Measurements from ENCODE around the gene CACNA1S.

Gene CACNA1S

DNA sequence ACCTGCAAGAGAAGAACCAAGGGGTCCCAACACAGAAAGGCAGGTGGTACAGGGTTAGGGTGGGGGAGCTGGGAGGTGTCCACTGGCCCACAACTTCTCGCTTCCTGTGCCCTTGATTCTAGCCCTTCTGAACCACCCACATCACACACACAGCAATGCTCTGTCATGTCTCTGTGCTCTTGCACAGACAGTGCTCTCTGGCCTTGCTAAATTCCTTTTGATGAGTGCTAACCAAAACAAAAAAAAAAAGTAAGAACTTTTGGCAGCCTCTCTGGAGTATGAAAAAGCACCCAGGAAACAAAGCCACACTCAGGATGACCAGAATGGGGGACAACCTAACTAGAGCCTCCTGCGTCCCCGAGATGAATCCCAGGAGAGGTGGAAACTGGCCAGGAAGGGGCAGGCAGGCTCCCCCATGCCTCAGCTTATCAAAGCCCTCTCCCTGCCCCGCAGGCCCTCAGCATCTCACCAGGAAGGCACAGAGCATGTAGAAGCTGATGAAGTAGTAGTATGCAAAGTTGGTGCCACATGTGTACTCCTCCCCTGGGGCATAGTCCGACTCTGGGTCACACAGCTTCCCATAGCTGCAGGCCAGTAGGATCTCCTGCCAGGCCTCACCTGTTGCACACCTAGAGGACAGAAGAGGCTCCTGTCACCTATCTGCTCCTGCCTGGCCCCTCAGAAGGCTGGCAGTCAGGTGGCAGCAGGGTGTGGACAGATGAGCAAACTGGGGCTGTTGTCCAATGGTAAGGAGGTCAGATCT, 61.5 kb downstream of the CACNA1S start:
- H2AK5ac ChIP-seq (ENCODE audit: low read depth, low read length), result no peak overlapping the region
- peak overlapping the region; percentile 54 for H3K18ac ChIP-seq (ENCODE audit: low read length)
- peaks cover 0 to 29% (median 0%) of the 10 kb centered on the region in 3 experiments for H3K27me3 ChIP-seq (ENCODE audit: control insufficient read depth in 3 of 3, insufficient read depth in 3 of 3, low read depth in 1 of 3, low read length in 3 of 3)
- H3K4me1 ChIP-seq (ENCODE audit: control insufficient read depth in 2 of 2, insufficient read depth in 1 of 2, low read depth in 1 of 2, low read length in 2 of 2), result peaks cover 7 to 12% of the 10 kb centered on the region in 2 donors
- H2BK15ac ChIP-seq (ENCODE audit: low read length), result no peak overlapping the region
- H3K23ac ChIP-seq (ENCODE audit: low read depth, low read length, poor library complexity), result no peak overlapping the region
- no peak overlapping the region for H2BK5ac ChIP-seq (ENCODE audit: low read length)
- no peaks in the 10 kb centered on the region for H3K36me3 ChIP-seq (replicated peaks in 1 of 2; ENCODE audit: control insufficient read depth in 2 of 2, insufficient read depth in 2 of 2, low read length in 2 of 2)
- no peak overlapping the region for H3K27ac ChIP-seq (replicated peaks; ENCODE audit: low read length)
- H2BK12ac ChIP-seq (ENCODE audit: low read length), result no peak overlapping the region
- H2BK120ac ChIP-seq (ENCODE audit: low read depth, low read length), result no peak overlapping the region
- H3K9me3 ChIP-seq (replicated peaks in 1 of 2; ENCODE audit: control insufficient read depth in 2 of 2, insufficient read depth in 1 of 2, low read depth in 1 of 2, low read length in 2 of 2), result no peaks in the 10 kb centered on the region
- no peak overlapping the region for H2AFZ ChIP-seq (ENCODE audit: low read length)
- WGBS, 2 donors (ENCODE audit: extremely low coverage in 2 of 2, insufficient read length in 2 of 2, insufficient replicate concordance in 1 of 2), result no CpG with 5 or more reads among the region's 5 CpGs
- H4K91ac ChIP-seq (ENCODE audit: low read depth, low read length, poor library complexity), result no peak overlapping the region
- H3K4ac ChIP-seq (ENCODE audit: low read length), result no peak overlapping the region
- no peak overlapping the region for H3K4me2 ChIP-seq (ENCODE audit: insufficient read depth, low read length, poor library complexity, severe bottlenecking)
- no peak overlapping the region for H3K14ac ChIP-seq (ENCODE audit: low read length)
- DNase-seq (ENCODE audit: low spot score), result no peak
- no peaks in the 10 kb centered on the region for H3K79me1 ChIP-seq (ENCODE audit: low read depth, low read length)
- no peak overlapping the region for H3K4me3 ChIP-seq (ENCODE audit: low read length in 2 of 2)
- peak overlapping the region; percentile 36 for H3K9ac ChIP-seq (ENCODE audit: low read depth, low read length, poor library complexity)
- no peak overlapping the region for H4K8ac ChIP-seq (ENCODE audit: low read depth, low read length)

DNA sequence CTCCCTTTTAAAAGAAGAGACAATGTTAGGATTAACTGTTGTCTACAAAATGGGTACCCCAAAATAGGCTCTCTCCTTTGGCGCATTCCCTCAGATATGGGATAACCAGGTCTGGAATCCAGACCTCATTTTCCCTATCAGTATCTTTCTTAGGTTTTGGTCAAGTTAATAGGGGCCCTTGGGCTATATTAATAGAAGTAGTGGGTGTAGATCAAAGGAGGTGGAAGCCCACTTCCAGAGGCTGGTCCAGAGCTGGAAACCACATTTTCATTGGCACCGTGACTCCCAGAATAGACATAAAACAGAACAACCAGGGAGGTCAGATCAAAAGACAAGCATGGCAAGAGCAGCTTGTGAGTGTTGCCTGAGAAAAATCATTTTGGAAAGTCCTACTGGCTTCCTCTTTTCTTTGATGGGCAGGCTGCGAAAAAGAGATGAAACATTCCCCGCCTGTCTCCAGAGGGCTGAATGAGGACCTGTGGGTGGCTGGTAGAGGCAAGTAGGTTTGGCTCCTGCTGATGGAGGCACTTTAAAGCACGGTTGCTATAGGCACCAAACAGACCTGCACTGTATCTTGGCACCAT, 62.9 kb downstream of the CACNA1S start:
- Histone ChIP-seq H3K79me1 (ENCODE audit: low read depth, low read length) (no peaks in the 10 kb centered on the region), H3K27ac (replicated peaks; ENCODE audit: low read length) (no peak overlapping the region), H2AFZ (ENCODE audit: low read length) (no peak overlapping the region), H2AK5ac (ENCODE audit: low read depth, low read length) (no peak overlapping the region), H3K27me3 (ENCODE audit: control insufficient read depth in 3 of 3, insufficient read depth in 3 of 3, low read depth in 1 of 3, low read length in 3 of 3) (peaks cover 0 to 27% (median 0%) of the 10 kb centered on the region in 3 experiments), H2BK120ac (ENCODE audit: low read depth, low read length) (no peak overlapping the region), H3K36me3 (replicated peaks in 1 of 2; ENCODE audit: control insufficient read depth in 2 of 2, insufficient read depth in 2 of 2, low read length in 2 of 2) (no peaks in the 10 kb centered on the region), H3K9ac (ENCODE audit: low read depth, low read length, poor library complexity) (no peak overlapping the region), H3K23ac (ENCODE audit: low read depth, low read length, poor library complexity) (no peak overlapping the region), H3K4me2 (ENCODE audit: insufficient read depth, low read length, poor library complexity, severe bottlenecking) (no peak overlapping the region), H4K8ac (ENCODE audit: low read depth, low read length) (no peak overlapping the region), H3K4me1 (ENCODE audit: control insufficient read depth in 2 of 2, insufficient read depth in 1 of 2, low read depth in 1 of 2, low read length in 2 of 2) (peaks cover 7 to 11% of the 10 kb centered on the region in 2 donors), H4K91ac (ENCODE audit: low read depth, low read length, poor library complexity) (no peak overlapping the region), H3K14ac (ENCODE audit: low read length) (no peak overlapping the region), H3K18ac (ENCODE audit: low read length) (no peak overlapping the region), H3K4ac (ENCODE audit: low read length) (no peak overlapping the region), H2BK15ac (ENCODE audit: low read length) (no peak overlapping the region), H3K9me3 (replicated peaks in 1 of 2; ENCODE audit: control insufficient read depth in 2 of 2, insufficient read depth in 1 of 2, low read depth in 1 of 2, low read length in 2 of 2) (no peaks in the 10 kb centered on the region), H2BK5ac (ENCODE audit: low read length) (no peak overlapping the region), H3K4me3 (ENCODE audit: low read length in 2 of 2) (no peak overlapping the region), H2BK12ac (ENCODE audit: low read length) (no peak overlapping the region)
- no CpG with 5 or more reads among the region's 5 CpGs for WGBS, 2 donors (ENCODE audit: extremely low coverage in 2 of 2, insufficient read length in 2 of 2, insufficient replicate concordance in 1 of 2)
- DNase-seq (ENCODE audit: low spot score), result no peak

DNA sequence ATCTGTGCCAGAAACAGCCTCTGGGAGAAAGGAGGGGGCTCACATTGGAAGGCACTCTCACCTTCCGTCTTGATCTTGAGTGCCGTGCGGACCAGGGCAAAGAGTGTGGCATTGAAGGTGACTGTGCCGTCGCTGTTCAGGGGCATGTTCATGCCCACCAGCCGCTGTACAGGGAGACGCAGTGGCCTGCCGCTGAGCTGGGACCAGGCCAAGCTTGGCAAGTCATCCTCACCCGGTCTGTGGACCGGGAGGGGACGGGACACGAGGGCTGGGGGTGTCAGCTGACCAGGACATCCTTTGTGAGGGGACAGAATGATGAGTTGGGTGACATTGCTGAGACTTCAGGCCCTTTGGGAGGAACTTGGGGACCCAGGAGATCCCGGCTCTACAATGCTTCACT, 63.7 kb downstream of the CACNA1S start:
- no peak overlapping the region for H2BK12ac ChIP-seq (ENCODE audit: low read length)
- peaks cover 0 to 24% (median 0%) of the 10 kb centered on the region in 3 experiments for H3K27me3 ChIP-seq (ENCODE audit: control insufficient read depth in 3 of 3, insufficient read depth in 3 of 3, low read depth in 1 of 3, low read length in 3 of 3)
- no peak overlapping the region for H2BK120ac ChIP-seq (ENCODE audit: low read depth, low read length)
- H3K14ac ChIP-seq (ENCODE audit: low read length), result no peak overlapping the region
- no peak overlapping the region for H3K9ac ChIP-seq (ENCODE audit: low read depth, low read length, poor library complexity)
- H2AK5ac ChIP-seq (ENCODE audit: low read depth, low read length), result no peak overlapping the region
- H3K4ac ChIP-seq (ENCODE audit: low read length), result peak overlapping the region; percentile 76
- no peaks in the 10 kb centered on the region for H3K79me1 ChIP-seq (ENCODE audit: low read depth, low read length)
- H2BK15ac ChIP-seq (ENCODE audit: low read length), result no peak overlapping the region
- H3K4me2 ChIP-seq (ENCODE audit: insufficient read depth, low read length, poor library complexity, severe bottlenecking), result no peak overlapping the region
- H2BK5ac ChIP-seq (ENCODE audit: low read length), result no peak overlapping the region
- H3K18ac ChIP-seq (ENCODE audit: low read length), result peak overlapping the region; percentile 25
- H3K4me3 ChIP-seq (ENCODE audit: low read length in 2 of 2), result peak overlapping the region in 1 of 2 donors; percentile 54
- H3K4me1 ChIP-seq (ENCODE audit: control insufficient read depth in 2 of 2, insufficient read depth in 1 of 2, low read depth in 1 of 2, low read length in 2 of 2), result peaks cover 7% of the 10 kb centered on the region in 2 donors
- no peak overlapping the region for H3K27ac ChIP-seq (replicated peaks; ENCODE audit: low read length)
- H4K8ac ChIP-seq (ENCODE audit: low read depth, low read length), result no peak overlapping the region
- WGBS, 2 donors (ENCODE audit: extremely low coverage in 2 of 2, insufficient read length in 2 of 2, insufficient replicate concordance in 1 of 2), result no CpG with 5 or more reads among the region's 13 CpGs
- no peak overlapping the region for H3K23ac ChIP-seq (ENCODE audit: low read depth, low read length, poor library complexity)
- H3K36me3 ChIP-seq (replicated peaks in 1 of 2; ENCODE audit: control insufficient read depth in 2 of 2, insufficient read depth in 2 of 2, low read length in 2 of 2), result no peaks in the 10 kb centered on the region
- no peaks in the 10 kb centered on the region for H3K9me3 ChIP-seq (replicated peaks in 1 of 2; ENCODE audit: control insufficient read depth in 2 of 2, insufficient read depth in 1 of 2, low read depth in 1 of 2, low read length in 2 of 2)
- H4K91ac ChIP-seq (ENCODE audit: low read depth, low read length, poor library complexity), result no peak overlapping the region
- DNase-seq (ENCODE audit: low spot score), result no peak
- H2AFZ ChIP-seq (ENCODE audit: low read length), result no peak overlapping the region

DNA sequence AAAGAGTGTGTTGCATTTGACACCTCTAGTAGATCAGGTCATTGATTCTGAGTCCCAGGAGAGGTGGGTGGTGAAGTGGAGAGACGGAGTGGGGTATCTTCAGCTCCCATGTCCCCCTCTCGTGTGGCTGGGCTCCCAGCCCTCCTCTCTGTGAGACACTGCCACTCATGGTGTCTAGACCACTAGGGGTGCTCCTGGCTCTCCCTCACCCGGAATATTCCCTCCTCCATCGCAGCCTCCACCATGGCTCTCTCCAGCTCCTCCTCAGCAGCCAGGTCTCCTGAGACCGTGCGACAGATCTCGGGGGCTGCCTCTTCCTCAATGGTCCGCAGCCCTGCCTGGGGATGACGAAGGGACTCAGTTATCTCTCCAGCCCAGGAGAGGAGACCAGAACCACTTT, 68.1 kb downstream of the CACNA1S start:
- Histone ChIP-seq H3K18ac (ENCODE audit: low read length) (no peak overlapping the region), H2AFZ (ENCODE audit: low read length) (no peak overlapping the region), H4K8ac (ENCODE audit: low read depth, low read length) (no peak overlapping the region), H3K4ac (ENCODE audit: low read length) (no peak overlapping the region), H3K4me1 (ENCODE audit: control insufficient read depth in 2 of 2, insufficient read depth in 1 of 2, low read depth in 1 of 2, low read length in 2 of 2) (peaks cover 6% of the 10 kb centered on the region in 2 donors), H3K9me3 (replicated peaks in 1 of 2; ENCODE audit: control insufficient read depth in 2 of 2, insufficient read depth in 1 of 2, low read depth in 1 of 2, low read length in 2 of 2) (no peaks in the 10 kb centered on the region), H3K14ac (ENCODE audit: low read length) (no peak overlapping the region), H4K91ac (ENCODE audit: low read depth, low read length, poor library complexity) (no peak overlapping the region), H3K4me3 (ENCODE audit: low read length in 2 of 2) (no peak overlapping the region), H3K27ac (replicated peaks; ENCODE audit: low read length) (no peak overlapping the region), H2BK15ac (ENCODE audit: low read length) (no peak overlapping the region), H2BK12ac (ENCODE audit: low read length) (no peak overlapping the region), H2BK5ac (ENCODE audit: low read length) (no peak overlapping the region), H2AK5ac (ENCODE audit: low read depth, low read length) (peak overlapping the region; percentile 40), H3K9ac (ENCODE audit: low read depth, low read length, poor library complexity) (no peak overlapping the region), H3K27me3 (ENCODE audit: control insufficient read depth in 3 of 3, insufficient read depth in 3 of 3, low read depth in 1 of 3, low read length in 3 of 3) (peaks cover 0 to 12% (median 0%) of the 10 kb centered on the region in 3 experiments), H3K36me3 (replicated peaks in 1 of 2; ENCODE audit: control insufficient read depth in 2 of 2, insufficient read depth in 2 of 2, low read length in 2 of 2) (no peaks in the 10 kb centered on the region), H3K23ac (ENCODE audit: low read depth, low read length, poor library complexity) (no peak overlapping the region), H2BK120ac (ENCODE audit: low read depth, low read length) (no peak overlapping the region), H3K4me2 (ENCODE audit: insufficient read depth, low read length, poor library complexity, severe bottlenecking) (no peak overlapping the region), H3K79me1 (ENCODE audit: low read depth, low read length) (no peaks in the 10 kb centered on the region)
- WGBS, 2 donors (ENCODE audit: extremely low coverage in 2 of 2, insufficient read length in 2 of 2, insufficient replicate concordance in 1 of 2), result no CpG with 5 or more reads among the region's 9 CpGs
- no peak for DNase-seq (ENCODE audit: low spot score)

Data from neuronal stem cell (in vitro differentiated cells).